ENCODE data around the gene NCKAP5.

The NCKAP5 gene

DNA sequence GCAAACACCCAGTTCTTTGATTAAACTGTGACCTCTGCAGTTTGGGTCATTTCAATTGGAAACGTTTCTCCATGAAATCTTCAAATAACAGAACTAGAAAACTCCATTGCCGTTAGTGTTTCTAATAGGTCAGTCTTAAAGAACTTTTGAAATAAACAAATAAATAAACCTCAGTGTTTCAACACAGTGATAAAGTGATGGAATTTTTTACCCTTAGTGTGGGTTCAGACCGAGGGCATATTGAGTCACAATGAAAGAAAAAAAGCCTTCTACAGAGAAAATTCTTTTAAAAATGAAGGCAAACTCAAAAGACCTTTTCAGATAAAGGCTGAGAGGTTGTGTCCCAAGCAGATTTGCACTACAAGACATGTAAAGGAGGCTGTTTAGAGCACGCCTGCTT, 149.6 kb downstream of the NCKAP5 start:
- no peak for DNase-seq

- DNase-seq: no peak
Measured at GRCh38 chr2:133418021-133418420, 150.2 kb downstream of the NCKAP5 start.

- no peak for DNase-seq
Measured at GRCh38 chr2:133417415-133417814, 150.8 kb downstream of the NCKAP5 start.

DNA sequence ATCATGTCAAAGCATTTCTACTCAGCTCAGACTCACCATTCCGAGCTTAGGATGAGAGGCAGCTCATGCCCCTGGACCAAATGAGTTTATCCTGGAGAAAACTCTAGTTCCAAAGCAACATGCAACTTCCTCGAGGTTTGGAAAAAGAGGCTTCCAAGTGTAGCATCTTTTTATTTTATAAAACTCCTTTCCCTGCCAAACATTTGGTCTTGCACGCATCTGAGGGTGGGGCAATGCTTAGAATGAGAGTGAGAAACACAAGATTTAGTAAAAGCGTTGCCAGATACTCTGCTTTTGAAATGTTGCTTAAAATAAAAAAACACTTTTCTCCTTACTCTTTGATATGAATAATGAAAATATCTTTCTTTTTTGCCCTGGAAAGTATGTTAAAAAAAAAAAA, 151.5 kb downstream of the NCKAP5 start:
- no peak for DNase-seq

DNA sequence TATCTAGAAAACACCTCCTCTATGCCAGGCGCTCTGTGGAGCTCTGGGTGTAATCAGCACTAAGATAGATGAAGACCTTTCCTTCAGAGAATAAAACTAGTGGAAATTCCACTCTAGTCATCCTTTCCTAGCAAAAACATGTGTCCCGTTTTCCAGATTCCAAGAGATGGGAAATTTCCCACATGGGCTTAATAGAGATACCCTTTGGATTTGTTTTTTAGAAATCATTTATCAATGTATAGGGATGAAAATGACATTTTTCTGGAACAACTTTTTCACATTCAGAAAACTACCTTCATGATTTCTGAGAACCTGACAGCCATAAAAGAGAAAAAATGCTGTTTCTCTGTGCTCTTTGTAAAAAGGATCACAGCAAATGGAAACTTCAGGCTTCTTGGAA, 152.1 kb downstream of the NCKAP5 start:
- no peak for DNase-seq

DNA sequence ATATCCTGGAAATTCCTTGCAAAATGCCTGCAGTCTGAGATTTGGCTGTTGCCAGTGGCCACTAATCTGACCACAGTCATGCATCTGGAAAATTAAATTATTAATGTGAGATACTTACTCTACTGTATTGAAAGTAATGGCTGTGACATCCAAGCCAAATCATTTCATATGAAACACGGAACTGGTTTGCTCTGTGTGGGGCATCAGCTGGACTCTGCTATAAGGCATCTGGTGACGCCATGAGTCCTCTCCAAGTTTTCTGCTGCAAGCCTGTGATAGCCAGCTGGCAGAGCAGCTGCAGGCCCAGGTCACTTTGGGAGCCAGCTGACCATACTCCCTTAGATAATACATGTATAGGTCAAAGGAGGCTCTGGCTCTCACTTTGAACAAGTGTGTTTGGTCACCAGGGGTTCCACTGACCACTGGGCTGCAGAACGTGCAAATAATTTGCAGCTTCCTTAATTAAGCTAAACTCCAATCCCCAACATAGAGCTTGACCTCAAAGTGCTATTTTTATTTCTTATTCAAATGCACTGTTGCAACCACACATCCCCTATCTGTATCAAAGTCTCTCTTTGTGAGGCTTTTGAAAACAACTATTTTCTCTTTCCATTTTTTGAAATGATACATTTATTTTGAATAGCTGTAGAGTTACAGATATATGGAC, 152.9 kb downstream of the NCKAP5 start:
- DNase-seq: no peak

- DNase-seq: no peak
Measured at GRCh38 chr2:133414486-133415209, 153.6 kb downstream of the NCKAP5 start.

DNA sequence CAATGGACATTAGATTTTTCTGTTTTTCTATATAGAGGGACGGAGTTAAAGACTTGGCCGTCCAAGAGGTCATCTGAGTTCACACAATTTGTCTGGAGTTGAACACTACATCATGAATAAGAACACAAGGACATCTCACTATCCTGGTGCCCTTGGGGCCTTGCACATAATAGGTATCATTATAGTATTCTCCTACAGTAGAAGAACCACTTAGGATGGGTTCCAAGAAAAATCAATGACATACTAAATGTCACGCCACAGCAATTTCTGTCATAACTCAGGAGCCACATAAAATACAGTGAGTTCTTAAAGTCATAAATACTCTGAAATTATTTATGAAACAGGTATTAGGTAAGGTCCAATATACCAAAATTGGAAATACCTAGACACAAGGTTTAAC, 154.4 kb downstream of the NCKAP5 start:
- DNase-seq: no peak

GRCh38 chr2:133412694-133413093, 155.6 kb downstream of the NCKAP5 start:
- no peak for DNase-seq

DNA sequence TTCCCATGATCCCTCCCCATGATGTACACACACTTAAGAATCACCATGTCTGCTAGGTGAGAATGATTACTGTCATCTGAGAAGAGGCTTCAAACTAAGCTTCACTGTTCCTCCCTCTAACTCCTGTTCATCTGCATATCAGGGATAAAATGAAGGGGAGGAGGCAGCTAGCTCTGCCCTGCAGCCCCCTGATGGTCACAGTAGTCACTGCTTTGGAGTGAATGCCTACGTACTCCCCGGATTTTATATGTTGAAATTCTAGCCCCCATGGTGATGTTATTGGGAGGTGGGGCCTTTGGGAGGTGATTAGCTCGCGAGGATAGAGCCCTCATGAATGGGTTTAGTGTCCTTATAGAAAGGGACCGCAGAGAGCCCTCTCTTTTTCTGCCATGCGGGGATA, 156.4 kb downstream of the NCKAP5 start:
- no peak for DNase-seq

GRCh38 chr2:133411101-133411500, 157.2 kb downstream of the NCKAP5 start:
- DNase-seq: no peak

DNA sequence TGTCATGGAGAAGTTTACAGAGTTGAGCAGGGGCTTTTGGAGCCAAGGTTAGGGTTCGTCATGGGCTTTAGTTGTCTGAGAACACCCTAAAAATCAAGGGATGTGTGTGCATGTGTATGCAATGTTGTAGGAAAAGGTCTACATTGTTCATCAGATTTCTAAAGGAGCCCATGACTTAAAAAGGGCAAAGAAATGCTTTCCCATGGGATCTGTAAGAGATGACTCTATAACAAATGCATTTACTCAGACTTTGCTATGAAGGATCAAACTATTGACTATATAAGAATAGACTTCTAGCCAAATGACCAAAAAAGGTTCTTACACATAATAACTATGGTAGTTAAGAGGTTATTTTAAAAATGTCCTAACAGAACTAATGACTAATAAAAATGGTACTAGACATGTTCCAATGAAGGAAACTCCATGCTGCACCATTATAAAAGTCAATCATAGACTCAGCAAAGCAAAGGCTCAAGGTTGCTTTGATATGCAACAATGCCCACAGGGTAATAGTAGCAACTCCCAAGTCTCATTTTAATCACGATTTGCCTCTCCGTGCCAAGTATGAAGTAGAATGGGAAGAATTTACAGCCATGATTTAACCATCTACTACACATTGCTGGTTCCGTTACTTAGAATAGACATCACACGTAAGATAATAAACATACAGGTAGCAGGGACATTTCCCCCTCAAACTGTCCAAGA, 158.5 kb downstream of the NCKAP5 start:
- DNase-seq: no peak

- DNase-seq: no peak
Measured at GRCh38 chr2:133408671-133409070, 159.6 kb downstream of the NCKAP5 start.

GRCh38 chr2:133407341-133407740, 160.9 kb downstream of the NCKAP5 start:
- DNase-seq: no peak

- no peak for DNase-seq
Measured at GRCh38 chr2:133405252-133405651, 163.0 kb downstream of the NCKAP5 start.

GRCh38 chr2:133400411-133400810, 167.9 kb downstream of the NCKAP5 start:
- DNase-seq: no peak

DNA sequence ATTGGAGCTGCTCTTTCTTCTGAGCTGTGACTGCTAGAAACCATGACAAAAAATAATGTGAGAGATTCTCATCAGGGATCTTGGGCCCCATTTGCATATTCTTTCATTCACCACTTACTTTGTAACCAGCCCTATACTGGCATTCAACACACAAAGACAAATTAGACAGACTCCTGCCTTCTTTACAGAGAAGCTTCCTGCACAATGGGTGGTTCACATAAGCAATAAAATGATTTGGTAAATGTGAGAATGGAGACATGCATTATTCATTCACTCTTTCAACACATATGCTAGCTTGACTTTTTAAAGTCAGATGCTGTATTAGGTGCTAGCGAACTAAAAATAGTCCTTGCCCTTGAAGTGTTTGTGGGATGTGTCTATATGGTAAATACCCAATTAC, 174.4 kb downstream of the NCKAP5 start:
- no peak for DNase-seq

- DNase-seq: no peak
Measured at GRCh38 chr2:133390156-133390555, 178.1 kb downstream of the NCKAP5 start.

DNA sequence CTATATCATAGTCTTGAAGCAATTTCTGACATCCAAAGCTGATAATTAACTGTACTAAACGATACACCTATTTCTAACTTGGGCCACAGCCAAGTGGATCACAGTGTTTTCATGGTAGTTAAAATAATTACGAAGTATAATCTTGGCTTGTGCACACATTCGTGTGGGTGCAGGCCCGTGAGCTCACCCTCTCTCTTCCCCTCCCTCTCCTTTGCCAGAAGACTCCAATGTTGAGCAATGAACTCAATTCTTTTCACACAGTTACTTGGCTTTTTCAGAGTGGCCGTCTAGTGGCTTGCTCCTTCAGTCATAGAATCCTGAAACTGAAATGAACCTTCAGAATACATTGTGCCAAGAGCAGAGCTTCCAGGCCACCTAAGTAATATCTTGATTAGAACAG, 178.7 kb downstream of the NCKAP5 start:
- DNase-seq: no peak

GRCh38 chr2:133382566-133382965, 185.7 kb downstream of the NCKAP5 start:
- DNase-seq: no peak

DNA sequence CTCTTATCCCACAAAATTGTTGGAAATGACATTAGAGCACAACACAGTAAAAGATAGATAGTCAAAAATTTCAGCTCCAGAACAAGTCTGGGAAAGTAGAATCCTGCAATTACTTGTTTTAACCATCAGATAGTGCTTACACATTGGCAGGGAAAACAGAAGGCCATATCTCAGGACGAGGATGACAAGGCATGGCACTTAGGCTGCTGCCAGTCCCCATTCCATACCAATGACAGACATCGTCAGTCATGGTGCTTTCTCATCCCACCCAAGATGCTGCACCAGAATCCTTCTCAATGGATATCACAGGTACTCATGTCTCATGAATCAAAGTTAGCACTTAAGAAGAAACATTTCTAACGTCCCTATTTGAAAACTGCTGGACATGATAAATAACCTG, 187.3 kb downstream of the NCKAP5 start:
- DNase-seq: no peak

DNA sequence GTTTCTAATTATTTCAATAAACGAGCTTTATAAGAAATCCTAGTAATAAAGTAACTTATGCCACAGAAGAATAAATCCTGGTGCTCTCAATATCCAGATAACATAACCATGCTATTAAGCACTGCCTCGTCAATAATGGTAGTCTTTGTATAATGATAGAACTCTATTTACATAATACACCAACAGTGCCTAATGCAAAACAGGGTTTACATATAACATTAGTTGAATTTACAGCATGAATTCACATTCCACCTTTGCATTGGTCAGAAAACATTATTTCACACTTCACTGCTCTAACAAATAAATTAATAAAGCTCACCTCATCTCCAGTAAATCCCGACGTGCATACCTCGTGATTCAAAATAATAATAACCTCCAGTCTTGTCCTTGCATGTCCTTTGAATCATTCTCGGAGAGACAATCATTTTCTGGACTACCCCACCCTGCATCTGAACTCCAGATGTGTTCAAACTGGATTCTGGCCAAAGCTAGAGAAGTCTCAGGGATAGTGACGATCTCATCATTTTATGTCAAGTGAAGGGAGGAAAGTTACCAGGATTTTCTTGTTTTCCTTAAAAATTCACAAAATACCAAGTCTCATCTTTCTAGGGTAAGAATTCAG, 189.2 kb downstream of the NCKAP5 start:
- DNase-seq: no peak

DNA sequence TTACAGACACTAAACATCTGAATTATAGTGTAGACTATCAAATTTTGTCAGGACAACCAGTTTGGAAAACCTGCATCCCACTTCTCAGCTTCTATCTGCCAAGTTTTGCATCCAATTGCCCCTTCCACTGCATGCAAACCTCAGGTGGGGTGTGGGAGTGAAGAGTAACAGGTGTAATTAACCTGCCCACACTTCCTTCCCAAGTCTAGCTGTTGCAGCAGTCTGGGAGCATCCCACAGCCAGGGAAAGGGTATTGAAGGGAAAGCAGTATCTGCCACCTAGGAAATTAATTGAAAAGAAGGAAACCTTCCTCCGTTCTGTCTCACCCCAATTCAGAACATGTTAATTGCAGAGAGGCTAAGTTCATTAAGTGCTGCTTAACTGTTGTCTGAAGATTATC, 189.9 kb downstream of the NCKAP5 start:
- no peak for DNase-seq

- DNase-seq: no peak
Measured at GRCh38 chr2:133377599-133377998, 190.7 kb downstream of the NCKAP5 start.
